ENCODE measurements around the gene MLLT10.
"Not testable (repeated sequence)": the region's sequence is repeated elsewhere in the genome, so short reads cannot be mapped to it uniquely, and the experiment has no call there.

Gene MLLT10

DNA sequence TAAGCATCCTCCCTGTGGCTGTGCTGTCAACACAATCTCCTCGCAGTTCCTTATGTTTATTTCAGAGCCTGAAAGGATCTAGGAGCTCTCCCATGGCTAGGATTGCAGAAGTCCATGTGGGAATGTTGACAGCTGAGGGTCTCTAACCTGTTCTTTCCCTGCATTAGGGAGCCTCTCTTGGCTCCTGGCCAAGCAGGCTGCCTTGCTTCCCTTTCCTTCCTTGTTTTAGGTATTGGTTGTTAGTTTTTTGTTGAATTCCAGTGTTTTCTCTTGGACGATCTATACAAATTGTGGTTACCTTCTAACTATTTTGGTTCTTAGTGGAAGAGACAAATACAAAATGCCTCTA, 171.8 kb downstream of the MLLT10 start:
- DNase-seq: no peak

DNA sequence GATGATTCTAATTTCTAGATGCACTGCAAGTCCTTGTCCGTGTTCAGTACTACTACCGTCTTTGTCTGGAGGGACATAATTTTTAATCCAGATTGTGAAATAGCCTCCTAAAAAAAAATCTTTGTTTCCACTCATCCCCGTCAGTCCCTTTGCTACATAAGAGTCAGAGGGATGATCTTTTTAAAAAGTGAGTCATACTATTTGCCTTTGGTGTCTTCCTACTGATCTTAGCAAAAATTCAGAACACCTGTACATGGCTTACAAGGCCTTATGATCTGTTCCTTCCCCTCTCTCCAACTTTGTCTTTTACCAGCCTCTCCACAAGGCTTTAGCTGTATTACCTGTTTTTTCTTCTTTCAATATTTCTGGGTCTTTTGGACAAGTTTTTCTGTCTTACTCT, 173.5 kb downstream of the MLLT10 start:
- no peak for DNase-seq

DNA sequence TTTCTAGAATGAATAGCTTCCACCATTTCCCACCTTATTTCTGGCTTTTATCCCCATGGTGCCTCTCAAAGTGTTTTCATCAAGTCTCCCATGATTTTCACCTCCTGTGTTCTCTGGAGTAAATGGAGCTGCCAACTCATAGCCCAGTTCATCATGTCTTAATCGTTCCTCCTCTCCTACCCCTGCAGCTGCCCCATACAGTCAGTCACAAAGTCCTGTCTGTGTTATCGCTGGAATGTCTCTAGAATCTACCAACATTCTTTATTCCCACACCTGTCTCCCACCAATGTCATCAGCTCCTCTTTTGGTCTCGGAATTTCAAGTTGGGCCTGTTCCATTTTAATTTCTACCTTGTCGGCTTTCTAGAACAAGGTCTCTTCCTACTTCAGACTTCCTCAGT, 178.9 kb downstream of the MLLT10 start:
- DNase-seq: no peak

DNA sequence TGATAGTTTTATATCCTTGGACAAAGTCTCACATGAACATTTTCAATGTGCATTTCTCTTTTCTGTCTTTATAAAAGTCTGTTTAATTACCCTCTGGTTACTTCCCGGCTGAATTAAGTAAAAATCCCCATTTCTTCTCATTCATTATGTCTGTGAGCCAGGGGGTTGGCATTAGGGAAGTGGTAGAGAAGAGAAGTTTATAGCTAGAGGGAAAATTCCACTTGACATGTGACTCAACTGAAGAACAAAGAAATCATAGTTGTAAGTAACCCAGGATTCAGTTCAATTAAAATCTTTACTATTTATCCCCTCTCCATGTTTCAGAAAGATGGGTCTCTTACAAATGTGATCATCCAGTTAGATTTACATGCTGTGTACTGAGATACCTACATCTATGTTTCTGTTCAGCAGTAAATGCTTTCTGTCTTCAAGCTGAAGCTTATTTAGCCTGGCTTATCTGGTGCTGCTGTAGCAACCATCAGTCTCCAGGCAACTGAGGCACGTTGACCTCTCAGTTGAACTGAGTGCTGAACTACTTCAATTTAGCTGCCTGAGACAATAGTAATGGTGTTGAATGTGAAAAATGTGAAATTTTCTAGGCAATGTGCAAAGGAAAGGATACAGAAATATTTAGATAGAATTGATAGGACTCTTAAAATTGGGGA, 181.6 kb downstream of the MLLT10 start:
- no peak for DNase-seq

DNA sequence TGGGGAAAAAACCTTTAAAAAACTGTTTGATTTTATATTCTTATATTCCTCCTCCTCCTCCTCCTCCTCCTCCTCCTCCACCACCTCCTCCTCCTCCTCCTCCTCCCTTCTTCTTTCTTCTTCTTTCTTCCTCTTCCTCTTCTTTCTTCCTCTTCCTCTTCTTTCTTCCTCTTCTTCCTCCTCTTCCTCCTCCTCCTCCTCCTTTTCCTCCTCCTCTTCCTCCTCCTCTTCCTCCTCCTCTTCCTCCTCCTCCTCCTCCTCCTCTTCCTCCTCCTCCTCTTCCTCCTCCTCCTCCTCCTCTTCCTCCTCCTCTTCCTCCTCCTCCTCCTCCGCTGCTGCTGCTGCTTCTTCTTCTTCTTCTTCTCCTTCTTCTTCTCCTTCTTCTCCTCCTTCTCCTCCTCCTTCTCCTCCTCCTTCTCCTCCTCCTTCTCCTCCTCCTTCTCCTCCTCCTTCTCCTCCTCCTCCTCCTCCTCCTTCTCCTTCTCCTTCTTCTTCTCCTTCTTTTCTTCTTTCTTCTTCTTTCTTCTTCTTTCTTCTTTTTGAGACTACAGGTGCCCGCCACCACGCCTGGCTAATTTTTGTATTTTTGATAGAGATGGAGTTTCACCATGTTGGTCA, 183.5 kb downstream of the MLLT10 start:
- not testable (repeated sequence) for DNase-seq

DNA sequence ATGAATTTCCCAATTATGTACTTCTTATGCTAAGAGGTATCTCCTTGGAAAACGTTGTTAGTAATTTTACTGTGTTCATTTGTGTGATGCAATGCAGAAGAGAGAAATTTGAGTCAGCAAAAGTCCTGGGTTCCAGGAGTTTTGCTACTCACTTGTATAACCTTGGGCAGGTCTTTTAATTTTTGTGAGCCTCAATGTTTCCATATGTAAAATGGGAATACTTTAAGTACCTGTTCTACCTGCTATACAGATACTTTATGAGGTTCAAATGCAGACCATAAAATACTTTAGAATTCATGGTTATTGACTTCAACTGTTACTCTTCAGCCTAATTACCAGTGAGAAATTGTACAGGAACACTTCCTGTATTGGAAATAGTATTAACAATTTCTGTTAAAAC, 185.5 kb downstream of the MLLT10 start:
- no peak for DNase-seq

DNA sequence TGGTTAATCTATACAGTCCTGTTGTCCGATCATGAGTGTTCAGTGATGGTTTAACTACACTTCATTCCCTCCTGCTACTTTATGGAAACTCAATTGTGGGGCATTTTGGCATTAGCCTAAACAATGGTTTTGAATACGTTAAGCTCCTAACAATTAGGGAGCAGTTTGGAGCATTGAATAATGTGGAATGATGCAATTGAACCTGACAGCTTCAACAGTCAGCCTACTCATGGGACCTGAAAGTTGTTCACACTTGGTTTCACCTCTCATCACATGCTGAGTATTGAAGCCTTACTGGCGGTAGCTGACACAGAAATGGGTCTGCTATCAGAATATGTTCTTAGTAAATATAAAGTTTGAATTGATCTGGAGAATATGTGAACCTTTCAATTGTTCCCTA, 186.1 kb downstream of the MLLT10 start:
- no peak for DNase-seq

DNA sequence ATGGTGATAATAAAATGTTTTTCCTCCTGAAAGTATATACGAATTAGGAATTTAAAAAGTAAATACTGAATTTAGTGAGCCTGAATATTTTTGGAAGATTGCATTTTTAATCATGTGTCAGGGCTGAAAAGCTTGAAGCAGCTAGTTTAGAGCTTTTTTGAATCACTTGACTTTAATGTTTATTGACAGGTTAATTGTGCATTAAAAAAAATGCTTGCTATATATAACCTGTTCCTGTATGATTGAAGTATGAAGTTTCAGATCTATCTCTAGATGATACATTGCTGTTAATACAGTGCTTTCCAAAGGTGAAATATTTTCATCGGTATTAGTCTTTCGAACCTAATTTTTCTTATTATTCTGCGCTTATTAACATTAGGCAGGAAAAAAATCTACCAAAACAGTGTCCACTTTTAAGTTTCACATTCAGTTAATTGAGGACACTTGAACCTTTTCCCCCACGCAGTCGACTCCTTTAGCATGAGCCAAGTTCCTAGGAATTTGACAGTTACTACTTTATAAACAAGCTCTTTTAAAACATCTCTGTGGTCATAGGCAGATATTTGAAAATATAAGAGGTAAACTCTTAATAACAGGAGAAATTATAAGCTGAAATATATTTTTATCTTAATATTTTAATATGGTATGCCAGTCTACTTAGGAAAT, 187.1 kb downstream of the MLLT10 start:
- no peak for DNase-seq

DNA sequence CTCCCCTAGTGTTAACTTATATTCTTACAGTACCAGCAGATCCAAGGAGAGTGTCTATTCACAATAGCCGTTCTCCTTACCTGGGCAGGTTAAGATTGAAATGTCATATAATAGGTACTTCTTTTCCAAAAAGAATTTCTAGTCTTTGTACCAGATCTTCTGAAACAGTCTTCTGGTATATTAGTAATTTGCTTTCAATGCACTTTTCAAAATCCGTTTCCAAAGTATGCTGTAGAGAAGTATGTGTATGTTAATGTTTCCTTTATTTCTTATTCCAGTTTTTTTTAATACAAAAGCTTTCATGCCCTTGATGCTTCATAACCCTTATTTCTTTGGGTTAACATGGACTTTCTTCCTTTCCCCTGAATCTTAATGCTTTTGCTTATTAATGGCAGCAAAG, 188.2 kb downstream of the MLLT10 start:
- no peak for DNase-seq

DNA sequence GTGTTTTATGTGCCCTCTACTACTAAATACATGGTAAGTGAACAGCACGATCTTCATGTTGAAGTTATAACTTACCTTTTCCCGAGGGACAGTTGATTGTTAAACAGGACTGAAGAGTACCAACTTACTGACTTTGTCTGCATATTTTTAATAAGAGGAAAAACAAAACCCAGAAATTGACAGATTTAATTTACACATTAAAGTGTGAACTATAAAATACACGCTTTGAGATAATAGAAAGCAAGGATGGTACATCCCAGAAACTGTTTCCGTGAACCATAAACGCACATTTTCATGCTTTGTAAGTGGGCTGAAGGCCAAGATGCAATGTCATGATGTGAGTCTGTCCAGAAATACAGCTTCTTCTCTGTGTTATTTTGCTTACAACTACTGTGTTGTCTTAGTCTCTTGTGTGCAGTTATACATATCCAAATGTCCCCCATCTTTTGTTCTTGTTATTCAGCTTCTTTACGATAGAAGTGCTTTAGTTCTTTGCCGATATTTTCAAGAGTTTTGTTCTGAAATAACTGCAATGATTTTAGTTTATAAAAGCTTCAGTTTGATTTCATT, 190.1 kb downstream of the MLLT10 start:
- no peak for DNase-seq

DNA sequence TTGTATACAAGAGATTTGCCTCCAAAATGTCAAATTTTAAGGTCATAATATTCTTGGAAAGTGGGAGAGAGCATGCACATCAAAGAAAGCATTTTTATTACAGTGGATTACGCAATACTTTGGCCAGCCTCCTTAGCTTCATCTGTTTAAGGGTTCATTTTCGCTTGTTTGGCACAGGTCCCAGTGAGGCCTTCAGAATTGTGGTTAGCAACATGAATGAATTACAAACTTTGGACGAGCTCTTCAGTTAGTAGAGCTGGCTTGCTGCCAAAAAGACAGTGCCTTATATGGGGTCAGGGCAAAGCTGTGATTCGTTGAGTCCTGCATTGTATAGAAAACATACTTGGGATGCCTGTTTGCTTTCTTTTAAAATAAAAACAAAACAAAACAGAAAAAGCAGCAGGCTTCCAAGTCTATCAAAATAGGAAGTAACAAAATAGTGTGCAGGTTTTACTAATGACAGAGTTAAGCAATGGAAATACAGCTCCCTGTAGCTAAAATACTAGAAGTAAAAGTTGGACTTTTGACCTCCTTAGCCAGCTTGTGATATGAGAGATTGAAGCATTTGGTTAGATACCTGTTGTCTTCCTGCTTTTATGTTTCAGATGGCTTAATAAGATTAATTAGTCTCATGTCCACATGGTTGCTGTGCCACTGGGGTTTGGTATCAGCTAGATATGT, 190.8 kb downstream of the MLLT10 start:
- DNase-seq: peak; percentile 96

DNA sequence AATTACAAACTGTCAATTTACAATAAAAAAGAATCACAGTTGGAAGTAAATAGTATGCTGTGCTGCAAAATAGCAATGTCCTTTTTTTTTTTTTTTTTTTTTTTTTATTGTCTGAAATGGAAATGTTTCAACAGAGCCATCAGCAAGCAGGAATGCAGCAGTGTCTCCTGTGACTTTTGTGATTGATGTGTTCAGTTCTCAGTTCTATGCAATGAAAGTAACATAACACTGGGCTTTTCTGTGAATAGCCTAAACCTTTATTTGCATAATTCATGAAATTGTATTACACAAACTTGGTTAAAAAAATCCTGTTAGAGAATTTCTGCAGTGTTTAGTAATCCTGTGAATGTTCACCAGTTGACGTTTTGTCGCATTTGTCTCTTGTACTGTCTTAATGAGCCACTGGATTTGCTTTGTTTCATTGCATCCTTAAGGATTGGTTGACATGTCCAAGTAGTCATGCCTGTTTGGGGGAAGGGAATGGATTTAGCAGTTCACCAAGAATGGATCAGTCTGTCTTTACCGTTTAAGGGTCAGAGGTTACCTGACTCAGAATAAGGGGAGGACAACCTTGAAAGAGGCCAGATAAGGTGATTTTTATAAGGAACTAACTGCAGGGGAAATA, 192.7 kb downstream of the MLLT10 start:
- no peak for DNase-seq

DNA sequence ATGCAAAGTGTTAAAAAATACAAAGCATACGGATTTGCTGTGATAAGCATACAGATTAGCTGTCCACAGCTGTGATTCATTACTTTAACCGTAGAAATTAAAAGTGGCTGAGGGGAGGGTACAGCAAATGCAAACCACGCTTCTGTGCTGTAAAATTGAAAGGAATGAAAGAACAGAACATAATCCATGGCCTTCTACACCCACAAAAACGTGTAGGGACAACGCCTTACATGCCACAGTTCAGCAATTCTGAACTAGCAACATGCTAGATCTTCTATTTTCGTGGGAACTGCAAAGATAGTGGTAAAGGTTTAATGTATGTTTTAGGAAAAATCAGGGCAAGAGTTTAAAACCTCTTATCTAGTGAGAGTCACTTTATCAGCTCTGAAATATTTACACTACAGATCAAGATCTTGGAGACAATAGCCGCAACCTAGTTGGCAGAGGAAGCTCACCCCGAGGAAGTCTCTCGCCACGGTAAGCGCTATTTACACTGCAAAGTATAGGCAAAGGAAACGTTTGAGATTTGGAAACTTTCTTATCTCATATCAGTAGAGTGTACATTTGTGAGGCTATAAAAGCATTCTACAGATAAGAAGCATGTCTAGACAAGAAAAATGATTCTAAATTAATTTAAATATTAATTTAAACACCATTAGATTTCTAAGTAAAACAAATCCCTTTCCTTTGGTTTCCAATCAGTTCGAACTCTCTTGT, 193.6 kb downstream of the MLLT10 start:
- peak; percentile 69 for DNase-seq

DNA sequence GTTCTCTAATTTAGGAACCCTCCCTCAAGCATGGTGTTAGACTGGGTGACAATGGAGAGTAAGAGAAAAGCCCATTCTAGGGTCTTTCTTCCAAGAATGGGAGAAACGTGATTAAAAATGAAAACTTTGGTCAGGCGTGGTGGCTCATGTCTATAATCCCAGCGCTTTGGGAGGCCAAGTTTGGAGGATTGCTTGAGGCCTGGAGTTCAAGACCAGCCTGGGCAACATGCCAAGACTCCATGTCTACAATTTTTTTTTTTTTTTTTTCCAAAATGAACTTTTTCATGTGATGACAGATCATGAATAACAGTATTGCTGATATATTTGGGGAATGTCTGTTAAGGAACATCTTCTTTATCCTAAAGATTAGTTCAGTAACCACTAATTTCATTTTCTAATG, 194.6 kb downstream of the MLLT10 start:
- DNase-seq: no peak

DNA sequence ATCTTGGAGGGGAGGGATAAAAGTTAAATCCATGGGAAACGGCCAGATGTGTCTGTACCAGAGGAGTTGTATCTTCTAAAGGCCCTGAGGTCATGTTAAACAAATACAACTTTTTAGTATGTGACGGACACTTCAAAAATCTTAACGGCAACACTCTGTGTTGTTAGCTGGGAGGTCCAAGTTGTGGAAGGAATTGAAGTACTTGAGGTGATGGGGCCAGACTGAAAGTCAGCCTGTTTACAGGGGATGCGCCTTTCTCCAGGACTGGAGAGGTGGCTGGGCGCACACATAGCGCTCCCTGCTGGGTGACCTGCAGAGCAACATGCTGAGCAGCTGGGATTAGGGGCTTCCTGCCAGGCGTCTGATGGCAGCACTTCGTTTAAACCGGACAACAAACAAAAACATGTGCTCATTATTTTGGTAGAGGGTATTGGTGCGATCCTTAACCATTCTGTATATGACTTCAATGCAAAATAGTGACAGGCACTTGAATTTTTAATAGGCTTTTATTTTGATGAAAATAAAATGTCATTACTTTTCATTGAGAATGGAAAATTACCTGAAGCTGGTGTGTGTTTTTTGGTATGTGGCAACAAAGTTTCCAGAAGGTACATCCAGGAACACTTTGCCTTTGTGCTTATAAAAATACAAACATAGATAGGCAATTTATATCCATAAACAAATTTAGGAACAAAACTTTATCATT, 198.2 kb downstream of the MLLT10 start:
- no peak for DNase-seq

DNA sequence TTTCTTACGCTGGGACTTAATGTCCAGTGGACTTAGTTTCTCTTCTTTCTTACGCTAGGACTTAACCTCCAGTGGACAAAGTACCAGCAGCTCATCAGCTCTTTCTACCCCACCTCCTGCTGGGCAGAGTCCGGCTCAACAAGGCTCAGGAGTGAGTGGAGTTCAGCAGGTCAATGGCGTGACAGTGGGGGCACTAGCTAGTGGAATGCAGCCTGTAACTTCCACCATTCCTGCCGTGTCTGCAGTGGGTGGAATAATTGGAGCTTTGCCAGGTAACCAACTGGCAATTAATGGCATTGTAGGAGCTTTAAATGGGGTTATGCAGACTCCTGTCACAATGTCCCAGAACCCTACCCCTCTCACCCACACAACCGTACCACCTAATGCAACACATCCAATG, 199.7 kb downstream of the MLLT10 start:
- no peak for DNase-seq

DNA sequence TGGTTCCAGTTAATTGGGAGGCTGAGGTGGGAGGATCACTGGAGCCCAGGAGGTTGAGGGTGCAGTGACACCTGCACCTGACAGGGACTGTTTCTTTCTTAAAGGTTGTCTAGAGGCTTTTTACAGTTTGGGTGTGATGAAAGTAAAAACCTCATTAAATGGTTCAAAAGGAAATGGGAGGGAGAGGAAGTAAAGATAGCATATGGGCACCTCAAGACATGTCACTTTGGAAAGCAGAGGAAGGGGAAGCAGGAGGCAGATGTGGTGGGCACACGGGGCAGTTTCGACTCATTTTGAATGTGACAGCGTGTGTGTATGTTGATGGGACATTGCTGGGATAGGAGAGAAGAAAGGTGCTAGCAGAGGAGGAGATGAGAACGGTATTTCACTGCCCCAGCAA, 203.1 kb downstream of the MLLT10 start:
- peak; percentile 72 for DNase-seq

DNA sequence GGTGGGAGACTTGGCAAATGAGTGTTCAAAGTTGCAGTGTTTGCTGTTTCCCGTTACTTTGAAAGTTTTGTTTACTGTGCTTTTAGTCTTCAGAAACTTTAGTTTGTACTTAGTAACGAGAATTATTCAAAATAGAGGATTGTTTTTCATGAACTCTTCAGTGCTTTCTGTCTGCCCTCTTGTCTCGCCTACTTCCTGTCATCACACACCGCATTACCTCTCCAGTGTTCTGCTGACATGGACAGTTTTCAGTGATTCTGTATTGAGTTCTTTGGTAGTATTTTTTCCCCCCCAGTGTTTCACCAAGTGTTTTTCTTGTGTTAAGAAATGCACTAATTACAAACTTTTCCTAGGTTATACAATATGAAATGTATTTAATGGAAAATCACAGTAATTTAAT, 207.0 kb downstream of the MLLT10 start:
- DNase-seq: no peak

DNA sequence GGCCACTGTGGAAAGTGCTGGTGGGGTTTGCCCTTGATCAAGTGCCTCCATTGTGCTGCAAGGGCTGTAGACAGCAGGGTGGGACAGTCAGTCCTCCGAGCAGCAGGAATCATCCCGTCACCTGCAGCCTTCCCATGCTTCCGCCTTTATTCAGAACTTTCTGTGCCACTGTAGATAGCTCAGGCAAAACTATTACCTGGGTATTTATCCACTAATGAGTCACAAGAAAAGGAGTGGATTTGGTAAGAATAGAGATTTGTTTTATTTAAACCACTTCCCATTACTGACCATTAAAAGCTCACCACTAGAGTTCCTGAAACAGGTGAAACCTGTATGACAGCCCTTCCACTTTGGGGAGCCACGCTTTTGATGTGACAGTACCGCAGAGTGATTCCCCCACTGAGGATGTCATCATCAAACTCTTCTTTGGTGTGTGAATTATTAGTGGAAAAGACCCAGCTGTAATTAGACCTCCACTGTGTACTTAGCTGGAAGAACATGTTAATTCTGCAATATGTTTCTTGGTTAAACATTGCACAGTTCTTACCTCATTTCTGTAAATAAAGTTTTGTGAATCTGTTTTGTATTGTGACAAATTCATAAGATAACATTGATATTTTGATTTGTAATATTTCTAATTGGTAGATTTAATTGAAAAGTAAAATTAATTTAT, 208.8 kb downstream of the MLLT10 start:
- no peak for DNase-seq

DNA sequence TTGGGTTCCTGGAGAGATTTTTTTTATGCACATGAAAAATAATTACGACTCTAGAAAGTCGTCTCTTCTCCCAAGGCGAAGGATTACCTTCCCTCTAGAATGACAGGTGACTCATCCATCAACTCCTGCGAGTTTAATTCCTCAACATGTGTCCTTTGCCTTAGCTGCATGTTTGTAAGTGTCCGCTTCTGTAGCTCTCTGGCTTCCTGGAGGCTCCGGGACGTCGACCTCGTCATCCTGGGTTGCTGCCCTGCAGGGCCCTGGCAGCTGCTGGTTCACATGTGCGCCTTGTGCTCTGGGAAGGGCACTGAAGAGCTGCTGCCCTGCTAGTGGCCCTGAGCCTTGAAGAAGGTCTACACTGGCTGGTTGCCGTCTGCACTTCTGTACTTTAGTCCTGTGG, 210.2 kb downstream of the MLLT10 start:
- DNase-seq: no peak

DNA sequence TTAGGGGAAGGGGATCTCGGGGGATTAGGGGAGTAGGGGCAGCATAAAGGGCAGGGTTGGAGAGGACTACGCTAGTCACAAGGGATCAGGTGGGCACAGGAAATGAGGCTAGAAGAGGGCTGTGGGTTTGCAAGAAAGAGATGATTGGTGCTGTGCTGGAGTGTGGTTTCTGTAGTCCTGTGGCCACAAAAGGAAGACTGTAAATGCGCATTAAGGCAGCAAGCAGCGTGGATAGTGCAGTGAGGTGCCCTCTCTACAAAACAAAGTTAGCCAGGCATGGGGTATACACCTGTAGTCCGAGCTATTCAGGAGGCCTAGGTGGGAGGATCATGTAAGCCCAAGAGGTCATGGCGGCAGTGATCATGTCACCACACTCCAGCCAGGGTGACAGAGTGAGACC, 212.1 kb downstream of the MLLT10 start:
- no peak for DNase-seq

Measured in GF-D8 (cell line).